Measurements from ENCODE around the gene HIPK2.

Gene HIPK2

GRCh38 chr7:139588632-139589031, 189.2 kb downstream of the HIPK2 start:
- DNase-seq (ENCODE audit: low read depth in 2 of 2) = no peak

GRCh38 chr7:139587535-139587934, 190.3 kb downstream of the HIPK2 start:
- DNase-seq (ENCODE audit: low read depth in 2 of 2) = no peak

GRCh38 chr7:139586286-139586685, 191.5 kb downstream of the HIPK2 start:
- no peak for DNase-seq (ENCODE audit: low read depth in 2 of 2)

- DNase-seq (ENCODE audit: low read depth in 2 of 2) = no peak
Measured at GRCh38 chr7:139585042-139585441, 192.8 kb downstream of the HIPK2 start.

GRCh38 chr7:139583826-139584553, 193.8 kb downstream of the HIPK2 start:
- DNase-seq (ENCODE audit: low read depth in 2 of 2) = no peak

GRCh38 chr7:139582671-139583155, 195.1 kb downstream of the HIPK2 start:
- no peak for DNase-seq (ENCODE audit: low read depth in 2 of 2)

GRCh38 chr7:139582130-139582650, 195.6 kb downstream of the HIPK2 start:
- no peak for DNase-seq (ENCODE audit: low read depth in 2 of 2)

DNA sequence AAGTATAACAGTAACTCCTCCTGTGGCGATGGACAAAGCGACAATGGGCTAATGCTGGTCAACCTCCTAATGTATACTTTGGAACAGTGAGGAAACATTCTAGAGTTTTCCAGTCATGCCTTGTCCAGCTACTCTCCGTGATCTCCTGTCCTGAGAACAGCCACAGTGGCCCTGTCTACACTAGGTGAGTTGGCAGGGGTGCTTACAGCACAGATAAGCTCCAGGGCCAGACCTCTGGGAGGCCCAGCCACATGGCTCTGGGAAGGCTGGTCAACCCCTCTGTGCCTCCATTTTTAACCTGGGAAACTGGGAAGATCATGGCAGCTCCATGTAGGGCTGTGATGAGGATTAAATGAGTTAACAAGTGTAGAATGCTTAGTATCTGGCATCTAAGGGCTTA, 197.4 kb downstream of the HIPK2 start:
- DNase-seq (ENCODE audit: low read depth in 2 of 2) = no peak

DNA sequence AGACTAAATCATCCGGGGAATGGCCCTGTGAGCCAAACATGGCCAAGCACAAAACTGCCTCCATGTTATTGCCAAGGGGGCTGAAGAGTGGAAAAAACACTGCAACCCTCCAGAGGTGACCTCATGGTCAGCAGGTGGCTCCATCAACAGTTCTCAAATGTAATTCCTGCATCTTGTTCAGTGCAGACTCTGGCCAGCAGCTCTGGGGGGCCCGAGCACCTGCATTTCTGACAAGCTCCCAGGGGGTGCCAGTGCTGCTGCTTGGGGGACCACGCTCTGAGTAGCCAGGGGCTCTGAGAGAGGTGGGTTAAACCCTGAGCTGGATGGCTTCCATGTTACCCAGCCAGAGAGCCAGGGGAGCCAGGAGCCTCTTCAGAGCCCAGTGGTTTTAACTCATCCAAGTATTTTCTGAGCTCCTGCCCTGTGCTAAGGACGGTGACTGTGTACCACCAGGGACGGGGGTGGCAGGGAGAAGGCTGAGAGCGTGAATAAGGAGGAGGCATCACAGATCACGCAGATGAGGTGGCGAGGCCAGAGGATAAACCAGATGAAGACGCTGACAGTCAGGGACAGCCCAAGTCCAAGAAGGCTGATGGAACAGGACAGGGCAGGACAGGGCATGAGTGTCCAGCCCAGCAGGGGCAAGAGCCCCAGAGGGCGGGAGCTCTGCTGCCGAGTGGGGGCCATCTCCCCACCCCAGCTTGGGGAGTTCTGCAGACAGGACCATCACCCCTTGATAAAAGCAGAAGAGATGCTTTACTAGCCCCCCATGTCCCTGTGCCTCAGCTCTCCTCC, 201.4 kb downstream of the HIPK2 start:
- no peak for DNase-seq (ENCODE audit: low read depth in 2 of 2)

- DNase-seq (ENCODE audit: low read depth in 2 of 2) = no peak
Measured at GRCh38 chr7:139575338-139575680, 202.5 kb downstream of the HIPK2 start.

GRCh38 chr7:139574618-139575337, 203.0 kb downstream of the HIPK2 start:
- DNase-seq (ENCODE audit: low read depth in 2 of 2) = no peak

DNA sequence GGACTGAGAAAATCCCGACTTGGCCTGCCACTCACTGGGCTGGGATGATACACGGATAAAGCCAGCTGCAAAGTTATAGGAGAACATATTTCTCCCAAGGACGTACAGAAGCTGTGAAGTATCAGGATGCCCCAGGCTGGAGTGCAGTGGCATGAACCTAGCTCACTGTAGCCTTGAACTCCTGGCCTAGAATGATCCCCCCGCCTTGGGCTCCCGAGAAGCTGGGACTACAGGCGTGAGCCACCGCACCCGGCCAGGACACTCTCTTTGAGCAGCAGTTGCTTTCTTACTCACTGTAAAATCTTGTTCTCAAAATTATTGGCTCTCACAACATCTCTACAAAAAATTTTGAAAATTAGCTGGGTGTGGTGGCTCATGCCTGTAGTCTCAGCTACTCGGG, 203.9 kb downstream of the HIPK2 start:
- no peak for DNase-seq (ENCODE audit: low read depth in 2 of 2)

- DNase-seq (ENCODE audit: low read depth in 2 of 2) = no peak
Measured at GRCh38 chr7:139572704-139573385, 205.0 kb downstream of the HIPK2 start.

DNA sequence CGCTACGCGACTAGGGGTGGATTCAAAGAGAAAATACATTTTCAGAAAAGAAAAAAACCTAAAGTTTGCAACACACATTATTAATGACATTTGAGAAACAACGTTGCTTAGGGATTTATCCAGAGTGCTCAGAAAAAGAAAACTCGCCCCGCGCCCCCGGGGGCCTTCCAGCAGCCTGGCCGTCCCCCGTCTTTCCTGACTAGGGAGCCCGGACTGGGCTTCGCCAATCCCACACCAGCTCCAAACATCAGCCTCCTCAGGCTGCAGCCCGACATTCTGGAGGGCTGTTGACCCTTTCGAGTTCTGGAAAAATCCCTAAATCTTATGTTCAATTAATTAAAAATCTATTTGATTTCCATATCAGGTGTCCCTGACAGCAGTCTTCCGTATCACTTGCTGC, 205.7 kb downstream of the HIPK2 start:
- DNase-seq (ENCODE audit: low read depth in 2 of 2) = no peak

- DNase-seq (ENCODE audit: low read depth in 2 of 2) = no peak
Measured at GRCh38 chr7:139571651-139572050, 206.1 kb downstream of the HIPK2 start.

- DNase-seq (ENCODE audit: low read depth in 2 of 2) = no peak
Measured at GRCh38 chr7:139571190-139571589, 206.6 kb downstream of the HIPK2 start.

GRCh38 chr7:139570626-139571025, 207.2 kb downstream of the HIPK2 start:
- DNase-seq (ENCODE audit: low read depth in 2 of 2) = no peak

- no peak for DNase-seq (ENCODE audit: low read depth in 2 of 2)
Measured at GRCh38 chr7:139570119-139570518, 207.7 kb downstream of the HIPK2 start.

DNA sequence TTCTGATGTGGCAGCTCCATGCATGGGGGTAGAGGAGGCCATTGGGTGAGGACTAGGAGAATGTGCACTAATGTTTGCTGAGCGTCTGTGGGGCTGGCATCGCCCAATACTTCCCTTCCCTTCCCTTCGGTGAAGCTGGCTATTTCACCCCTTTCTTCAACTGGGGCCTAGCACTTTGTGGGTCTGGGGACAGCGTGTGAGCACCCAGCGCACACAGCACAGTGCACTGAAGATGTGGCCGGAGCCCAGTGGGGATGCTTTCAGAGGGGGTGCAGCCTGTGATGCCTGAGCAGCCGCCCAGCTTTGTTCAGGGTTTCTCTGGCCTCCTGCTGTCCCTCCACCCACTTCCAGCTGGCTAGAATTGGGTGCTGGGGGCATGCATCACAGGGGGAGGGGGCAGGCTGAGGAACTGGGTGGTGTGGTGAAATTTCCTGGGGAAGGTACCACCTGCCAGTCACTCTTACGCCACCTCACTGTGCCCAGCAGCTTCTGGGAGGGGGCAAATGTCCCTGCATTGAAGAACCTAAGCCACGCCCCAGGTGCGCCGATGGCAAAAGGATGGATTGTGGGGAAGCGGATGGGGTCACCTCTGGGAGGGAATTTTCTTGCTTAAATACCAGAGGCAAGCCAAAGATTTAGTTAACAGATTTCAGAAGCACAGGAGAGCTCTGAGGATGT, 208.8 kb downstream of the HIPK2 start:
- no peak for DNase-seq (ENCODE audit: low read depth in 2 of 2)

DNA sequence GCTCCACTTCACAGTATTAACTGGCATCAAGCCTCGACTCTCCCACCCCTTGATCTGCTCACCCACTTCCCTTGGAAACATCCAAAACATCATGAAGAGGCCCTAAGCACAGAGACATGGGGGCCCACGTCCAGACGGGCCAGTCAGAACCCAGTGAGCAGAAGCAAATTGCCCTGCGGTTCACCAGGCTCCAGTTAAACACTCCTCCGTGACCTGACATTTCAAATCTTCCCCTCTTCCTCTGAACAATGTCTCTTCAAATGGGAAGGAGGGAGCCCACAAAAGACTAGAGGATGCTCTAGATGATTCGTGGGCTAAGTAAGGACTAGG, 209.5 kb downstream of the HIPK2 start:
- DNase-seq (ENCODE audit: low read depth in 2 of 2) = no peak

DNA sequence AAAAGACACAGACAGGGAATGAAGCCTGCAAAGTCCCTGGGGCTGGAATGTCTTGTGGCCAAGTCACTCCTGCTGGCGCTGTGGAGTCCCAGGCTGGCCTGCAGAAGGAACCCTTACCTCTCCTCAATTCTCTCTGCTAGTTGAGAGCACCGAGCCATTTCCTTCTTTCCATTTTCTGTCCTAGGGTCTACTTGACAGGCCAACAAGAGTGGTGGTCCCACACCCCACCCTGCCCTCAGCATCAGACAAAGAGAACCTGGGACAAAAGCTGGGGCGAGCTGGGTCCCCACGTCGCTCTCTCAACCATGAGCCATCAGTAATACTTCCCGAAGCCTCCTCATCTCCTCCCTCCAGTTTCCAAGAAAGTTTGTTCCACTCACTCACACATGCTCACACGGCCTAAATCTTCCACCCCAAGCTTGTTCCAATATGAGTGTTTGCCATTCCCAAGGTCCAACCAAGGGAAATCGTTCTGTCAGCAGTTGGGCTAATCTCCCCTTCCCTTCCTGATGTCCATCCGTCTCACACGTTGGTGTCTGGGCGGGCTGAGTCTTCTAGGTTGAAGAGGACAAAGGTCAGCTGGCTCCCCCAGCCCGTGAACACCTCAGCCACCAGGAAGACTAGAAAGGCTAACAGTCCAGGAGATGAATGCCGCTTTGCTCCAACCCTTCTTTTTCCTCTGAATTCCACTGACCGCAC, 210.0 kb downstream of the HIPK2 start:
- no peak for DNase-seq (ENCODE audit: low read depth in 2 of 2)
